Stomach (tissue), 4 donors: ENCODE data around the gene ASTN2.

Experiments used
- EP300 ChIP-seq: sonication (generic); formaldehyde crosslinking; IDR thresholded peaks from one replicate; pipeline ENCODE4 v1.6.1; 2017; ENCODE audit warnings: antibody characterized with exemption
- POLR2A ChIP-seq, 4 donors: fragments of 450-650 bp; IDR thresholded peaks; one replicate each; pipeline ENCODE4 v1.6.1; 2016; ENCODE audit warnings: antibody characterized with exemption in 4 of 4, control low read depth in 2 of 4, mild to moderate bottlenecking in 1 of 4, moderate library complexity in 1 of 4
- POLR2AphosphoS5 ChIP-seq, 3 donors: sonication (generic); formaldehyde crosslinking; IDR thresholded peaks; one replicate each; pipeline ENCODE4 v1.6.1; 2016; ENCODE audit warnings: antibody characterized with exemption in 3 of 3
- TF ChIP-seq, protein P1 (sequence below), 7 experiments: fragments of 450-650 bp in 4 of 7; fragments of 200-600 bp in 3 of 7; sonication (generic) in 3 of 7; IDR thresholded peaks; one replicate each; pipeline ENCODE4 v1.5.1; 2016 to 2019; ENCODE audit warnings: antibody characterized with exemption in 7 of 7, control low read depth in 2 of 7, mild to moderate bottlenecking in 1 of 7

- no peak for TF ChIP-seq POLR2A (IDR thresholded peaks at IDR 0.05)
- TF ChIP-seq, protein P1, sequence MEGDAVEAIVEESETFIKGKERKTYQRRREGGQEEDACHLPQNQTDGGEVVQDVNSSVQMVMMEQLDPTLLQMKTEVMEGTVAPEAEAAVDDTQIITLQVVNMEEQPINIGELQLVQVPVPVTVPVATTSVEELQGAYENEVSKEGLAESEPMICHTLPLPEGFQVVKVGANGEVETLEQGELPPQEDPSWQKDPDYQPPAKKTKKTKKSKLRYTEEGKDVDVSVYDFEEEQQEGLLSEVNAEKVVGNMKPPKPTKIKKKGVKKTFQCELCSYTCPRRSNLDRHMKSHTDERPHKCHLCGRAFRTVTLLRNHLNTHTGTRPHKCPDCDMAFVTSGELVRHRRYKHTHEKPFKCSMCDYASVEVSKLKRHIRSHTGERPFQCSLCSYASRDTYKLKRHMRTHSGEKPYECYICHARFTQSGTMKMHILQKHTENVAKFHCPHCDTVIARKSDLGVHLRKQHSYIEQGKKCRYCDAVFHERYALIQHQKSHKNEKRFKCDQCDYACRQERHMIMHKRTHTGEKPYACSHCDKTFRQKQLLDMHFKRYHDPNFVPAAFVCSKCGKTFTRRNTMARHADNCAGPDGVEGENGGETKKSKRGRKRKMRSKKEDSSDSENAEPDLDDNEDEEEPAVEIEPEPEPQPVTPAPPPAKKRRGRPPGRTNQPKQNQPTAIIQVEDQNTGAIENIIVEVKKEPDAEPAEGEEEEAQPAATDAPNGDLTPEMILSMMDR (IDR thresholded peaks at IDR 0.05), result no peak
- no peak for TF ChIP-seq EP300
- no peak for TF ChIP-seq POLR2AphosphoS5 (IDR thresholded peaks at IDR 0.05)
Observed at GRCh38 chr9:116565986-116566385, 848.9 kb downstream of the ASTN2 start.
